HG02885 (cell line): ENCODE results near the gene CEP85.

Source experiments
- ATAC-seq: cut with Tn5 transposase; IDR thresholded peaks from one replicate; pipeline ENCODE4 v1.9.1; 2021; ENCODE audit warnings: mild to moderate bottlenecking; ENCODE audit not compliant: unreplicated experiment, poor library complexity

Gene CEP85

GRCh38 chr1:26275580-26276431 is 41.8 kb downstream of the CEP85 start:
- ATAC-seq = peak; percentile 39

- ATAC-seq = no peak
Measured at GRCh38 chr1:26276432-26276838, 42.4 kb downstream of the CEP85 start.

- no peak for ATAC-seq
Measured at GRCh38 chr1:26277261-26277661, 43.3 kb downstream of the CEP85 start.

GRCh38 chr1:26277719-26278118 is 43.7 kb downstream of the CEP85 start:
- no peak for ATAC-seq

- no peak for ATAC-seq
Measured at GRCh38 chr1:26278303-26278702, 44.3 kb downstream of the CEP85 start.

- no peak for ATAC-seq
Measured at GRCh38 chr1:26278724-26279455, 44.9 kb downstream of the CEP85 start.

- ATAC-seq = peak; percentile 70
Measured at GRCh38 chr1:26279456-26280332, 45.7 kb downstream of the CEP85 start, which contains the start of gene SH3BGRL3. Gene SH3BGRL3 (plus strand): TSS chr1:26280086. CDS start chr1:26280156, 70 bp downstream.

- no peak for ATAC-seq
Measured at GRCh38 chr1:26280333-26281042, 46.5 kb downstream of the CEP85 start.

- ATAC-seq = no peak
Measured at GRCh38 chr1:26281091-26281958, 47.3 kb downstream of the CEP85 start.

- ATAC-seq = no peak
Measured at GRCh38 chr1:26281971-26282370, 48.0 kb downstream of the CEP85 start.

- no peak for ATAC-seq
Measured at GRCh38 chr1:26282401-26282918, 48.5 kb downstream of the CEP85 start.

GRCh38 chr1:26283279-26283853 is 49.4 kb downstream of the CEP85 start:
- no peak for ATAC-seq

- no peak for ATAC-seq
Measured at GRCh38 chr1:26283871-26284596, 50.0 kb downstream of the CEP85 start.

- peak; percentile 33 for ATAC-seq
Measured at GRCh38 chr1:26284597-26285347, 50.8 kb downstream of the CEP85 start.

- no peak for ATAC-seq
Measured at GRCh38 chr1:26285366-26286063, 51.5 kb downstream of the CEP85 start.

GRCh38 chr1:26286064-26286416 is 52.0 kb downstream of the CEP85 start:
- no peak for ATAC-seq
